GM12874 (cell line): ENCODE data around the gene LTC4S.

ENCODE experiments used
- CTCF ChIP-seq: IDR thresholded peaks from 2 replicates; pipeline ENCODE4 v1.5.1; 2011; ENCODE audit warnings: low read depth, mild to moderate bottlenecking, control low read depth, low read length, moderate library complexity; ENCODE audit not compliant: insufficient read depth

LTC4S gene

GRCh38 chr5:179825655-179826182 is 31.9 kb downstream of the LTC4S start:
- TF ChIP-seq CTCF: no peak

- TF ChIP-seq CTCF: no peak
These were observed 33.9 kb downstream of the LTC4S start for GRCh38 chr5:179827680-179828079.

- TF ChIP-seq CTCF: no peak
These were observed 35.1 kb downstream of the LTC4S start for GRCh38 chr5:179828756-179829421.

- TF ChIP-seq CTCF: no peak
These were observed 36.1 kb downstream of the LTC4S start for GRCh38 chr5:179829732-179830435.

GRCh38 chr5:179830818-179831468 is 37.2 kb downstream of the LTC4S start:
- TF ChIP-seq CTCF: no peak

- no peak for TF ChIP-seq CTCF
These were observed 38.4 kb downstream of the LTC4S start for GRCh38 chr5:179832039-179832745.
